A673 (cell line): ENCODE results near the gene ZNF597. TPM values are rescaled to one million over a fixed set of nuclear protein-coding genes. Genes with fewer than 3 reads are reported as not detected.
A peak's percentile ranks its signal among the peaks of the same experiment; 100 is the strongest.

Experiments used
- BruUV-seq: library from RNA; stranded (reverse); fragments of 400-500 nt; replicated peaks from 2 replicates; lab custom pipeline; 2021; lab: Mats Ljungman, UMichigan
- CTCF ChIA-PET: fragments of 300-600 bp; sonication (Branson Sonifier 250); formaldehyde crosslinking; loops from one replicate; lab custom pipeline; 2022; ENCODE audit warnings: antibody characterized with exemption; lab: Charles Lee
- POLR2A ChIA-PET: fragments of 300-600 bp; sonication (Branson Sonifier 250); formaldehyde crosslinking; loops from one replicate; lab custom pipeline; 2022; ENCODE audit warnings: antibody characterized with exemption; ENCODE audit not compliant: low non-redundant PET; lab: Charles Lee
- DNase-seq: peaks from one replicate; pipeline ENCODE4 v3.0.0-alpha.2; 2015; ENCODE audit warnings: low spot score
- H3K27ac ChIP-seq: fragments of 200-600 bp; sonication (generic); 2 replicates; pipeline ENCODE4 v1.5.1; 2016; ENCODE audit warnings: mixed run types, low read depth, mild to moderate bottlenecking, mixed read lengths, antibody characterized with exemption, low read length; ENCODE audit not compliant: poor library complexity, severe bottlenecking
- H3K27me3 ChIP-seq: fragments of 200-600 bp; sonication (generic); replicated peaks from 2 replicates; pipeline ENCODE4 v1.6.1; 2017; ENCODE audit warnings: mixed run types, low read depth, mild to moderate bottlenecking, mixed read lengths, antibody characterized with exemption, low read length; ENCODE audit not compliant: insufficient read depth, poor library complexity
- H3K36me3 ChIP-seq: fragments of 200-600 bp; sonication (generic); 2 replicates; pipeline ENCODE4 v1.6.1; 2016; ENCODE audit warnings: mixed run types, mild to moderate bottlenecking, mixed read lengths, antibody characterized with exemption, low read length; ENCODE audit not compliant: insufficient read depth, poor library complexity, severe bottlenecking
- H3K4me1 ChIP-seq: fragments of 200-600 bp; sonication (generic); 2 replicates; pipeline ENCODE4 v1.6.1; 2017; ENCODE audit warnings: mixed run types, mild to moderate bottlenecking, mixed read lengths, antibody characterized with exemption, low read length; ENCODE audit not compliant: insufficient read depth, poor library complexity, severe bottlenecking
- H3K4me3 ChIP-seq: fragments of 200-600 bp; sonication (generic); 2 replicates; pipeline ENCODE4 v1.5.1; 2016; ENCODE audit warnings: low read depth, mixed run types, mild to moderate bottlenecking, mixed read lengths, low read length; ENCODE audit not compliant: poor library complexity, severe bottlenecking
- H3K9me3 ChIP-seq: fragments of 200-600 bp; sonication (generic); 2 replicates; pipeline ENCODE4 v1.6.1; 2016; ENCODE audit warnings: mixed run types, low read depth, mild to moderate bottlenecking, mixed read lengths, antibody characterized with exemption, low read length; ENCODE audit not compliant: poor library complexity, severe bottlenecking
- EZH2 ChIP-seq: fragments of 200-600 bp; sonication (generic); IDR thresholded peaks from 2 replicates; pipeline ENCODE4 v1.6.1; 2017; ENCODE audit warnings: borderline replicate concordance, low read depth, mild to moderate bottlenecking, mixed read lengths, antibody characterized with exemption, low read length; ENCODE audit not compliant: poor library complexity, severe bottlenecking
- intact Hi-C: fragments of 100-400 bp; cut with micrococcal nuclease; formaldehyde crosslinking; loops from one replicate; pipeline ENCODE4 v1.10.0; 2022; ENCODE audit not compliant: unreplicated experiment
- total RNA-seq: library from RNA; stranded (reverse); gene quantifications from 2 replicates; pipeline ENCODE4 v1.2.3, GENCODE V29; 2021
- TF ChIP-seq, protein P1 (sequence below): fragments of 300-800, 200-600 bp; sonication (generic); conservative IDR thresholded peaks from 2 replicates; pipeline ENCODE4 v1.5.1; 2017; ENCODE audit warnings: low read depth, mild to moderate bottlenecking, antibody characterized with exemption, low read length, moderate library complexity, mixed read lengths

The ZNF597 gene
- total RNA-seq, 1 experiment from 2014 or later, result 2.8 TPM

DNA sequence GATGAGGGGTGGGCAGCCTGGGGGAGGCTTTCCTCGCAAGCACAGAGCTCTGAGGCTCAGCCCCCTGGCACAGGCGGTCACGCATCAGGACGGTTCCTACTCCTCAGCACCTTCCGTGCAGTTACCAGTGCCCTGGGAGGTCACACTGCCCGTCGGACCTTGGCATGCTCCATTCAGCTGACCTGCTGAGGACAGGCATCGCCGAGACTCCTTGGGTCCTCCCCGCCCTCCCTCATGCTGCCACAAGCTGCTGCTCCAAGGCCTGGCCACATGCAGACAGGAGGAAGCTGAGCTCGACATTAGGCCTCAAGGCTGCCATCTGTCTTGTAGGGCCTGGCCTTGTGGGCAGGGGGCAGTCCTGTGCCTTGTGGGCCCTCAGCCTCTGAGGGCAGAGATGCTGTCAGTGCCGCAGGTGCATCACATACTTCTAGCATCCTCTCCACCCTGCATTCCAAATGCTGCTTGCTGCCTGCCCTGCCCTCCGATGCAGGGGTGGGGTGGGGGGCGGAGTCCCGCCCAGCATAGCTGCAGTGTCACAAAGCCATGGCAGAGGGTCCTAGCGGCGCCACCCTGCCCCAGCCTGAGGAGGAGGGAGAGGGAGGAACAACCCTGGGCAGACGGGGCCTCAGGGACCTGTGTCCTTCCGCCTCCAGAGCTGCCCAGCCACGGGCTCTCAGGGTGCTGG is 42.7 kb upstream of the ZNF597 start:
- intact Hi-C loops, result no loop called here
- H3K4me1 ChIP-seq, result peaks cover 3% of the 10 kb centered on the region
- CTCF ChIA-PET, result no interaction called here
- POLR2A ChIA-PET, result no interaction called here
- H3K27ac ChIP-seq, result no peak overlapping the region
- H3K36me3 ChIP-seq, result peaks cover 6% of the 10 kb centered on the region
- H3K27me3 ChIP-seq, result no peaks in the 10 kb centered on the region
- no peaks in the 10 kb centered on the region for H3K9me3 ChIP-seq
- BruUV-seq, result no TSS peak
- DNase-seq, result no peak
- TF ChIP-seq EZH2, result no peak
- H3K4me3 ChIP-seq, result no peak overlapping the region

DNA sequence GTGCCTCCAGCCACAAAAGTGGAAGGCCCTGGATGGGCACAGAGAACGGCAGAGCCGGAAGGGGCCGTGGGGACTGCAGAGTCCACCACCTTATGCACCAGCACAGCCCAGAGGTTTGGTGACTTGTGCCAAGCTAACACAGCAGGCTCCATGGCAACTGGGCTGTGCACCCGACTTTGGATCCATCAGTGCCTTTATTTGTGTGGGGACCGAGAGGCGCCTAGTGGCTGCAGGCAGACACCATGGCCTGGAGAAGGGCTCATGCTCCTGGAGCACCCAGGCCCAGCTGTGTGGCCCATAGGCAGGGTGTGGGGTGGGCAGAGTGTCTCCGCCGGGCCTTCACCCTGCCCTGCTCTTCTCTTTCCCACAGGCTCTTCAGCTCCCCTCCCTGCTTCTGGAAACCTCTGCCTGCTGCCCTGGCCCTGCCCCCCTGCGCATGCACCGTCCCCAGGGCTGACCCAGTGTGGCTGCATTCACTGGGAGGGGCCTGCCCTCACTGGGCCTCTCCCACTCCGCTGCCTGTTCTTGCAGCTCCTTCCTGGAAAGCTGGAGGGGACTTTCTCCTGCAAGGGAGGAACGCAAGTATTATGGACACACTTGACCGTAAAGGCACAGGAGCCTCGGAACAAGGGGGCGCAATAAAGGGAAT is 41.9 kb upstream of the ZNF597 start:
- H3K36me3 ChIP-seq, result peaks cover 6% of the 10 kb centered on the region

DNA sequence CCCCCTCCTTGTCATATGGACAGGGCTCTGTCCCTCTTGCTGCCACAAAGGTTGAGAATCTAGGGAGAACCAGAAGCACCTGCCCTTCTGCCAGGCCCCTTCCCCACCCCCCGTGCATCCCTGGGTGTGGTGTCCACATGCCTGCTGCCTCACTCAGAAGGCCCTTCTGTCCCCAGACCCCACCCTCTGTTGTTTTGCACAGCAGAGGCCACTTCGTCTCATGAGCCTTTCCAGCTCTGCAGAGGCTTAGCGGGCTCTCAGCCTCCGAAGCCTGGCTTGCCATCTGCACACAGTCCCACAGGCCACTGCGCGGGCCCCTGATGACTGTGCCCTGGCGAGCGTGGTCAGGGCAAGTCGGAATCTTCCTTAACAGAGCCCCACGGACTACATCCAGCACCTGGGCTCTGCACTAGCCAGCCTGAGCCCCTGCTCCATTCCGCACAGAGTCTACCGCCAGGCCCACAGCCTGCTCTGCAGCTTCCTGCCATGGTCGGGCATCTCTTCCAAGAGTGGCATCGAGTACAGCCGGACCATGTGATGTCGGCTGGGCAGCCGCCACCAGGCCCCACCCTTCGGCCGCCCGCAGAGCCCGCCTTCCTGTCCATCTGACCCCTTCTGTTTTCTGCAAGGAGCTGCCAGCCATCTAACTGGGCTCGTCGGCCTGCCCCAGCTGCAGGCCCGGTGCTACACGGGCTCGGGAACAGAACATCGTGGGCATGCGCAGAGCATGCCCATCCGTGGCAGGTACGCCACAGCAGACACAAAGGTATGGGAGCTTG is 41.2 kb upstream of the ZNF597 start:
- ChIA-PET CTCF (no interaction called here), POLR2A (no interaction called here)
- no peaks in the 10 kb centered on the region for H3K9me3 ChIP-seq
- TSS peak; percentile 12 for BruUV-seq
- no peak overlapping the region for H3K27ac ChIP-seq
- peaks cover 3% of the 10 kb centered on the region for H3K4me1 ChIP-seq
- H3K27me3 ChIP-seq, result no peaks in the 10 kb centered on the region
- no peak overlapping the region for H3K4me3 ChIP-seq
- no peak for DNase-seq
- intact Hi-C loops, result no loop called here
- no peak for TF ChIP-seq EZH2
- TF ChIP-seq, protein P1, sequence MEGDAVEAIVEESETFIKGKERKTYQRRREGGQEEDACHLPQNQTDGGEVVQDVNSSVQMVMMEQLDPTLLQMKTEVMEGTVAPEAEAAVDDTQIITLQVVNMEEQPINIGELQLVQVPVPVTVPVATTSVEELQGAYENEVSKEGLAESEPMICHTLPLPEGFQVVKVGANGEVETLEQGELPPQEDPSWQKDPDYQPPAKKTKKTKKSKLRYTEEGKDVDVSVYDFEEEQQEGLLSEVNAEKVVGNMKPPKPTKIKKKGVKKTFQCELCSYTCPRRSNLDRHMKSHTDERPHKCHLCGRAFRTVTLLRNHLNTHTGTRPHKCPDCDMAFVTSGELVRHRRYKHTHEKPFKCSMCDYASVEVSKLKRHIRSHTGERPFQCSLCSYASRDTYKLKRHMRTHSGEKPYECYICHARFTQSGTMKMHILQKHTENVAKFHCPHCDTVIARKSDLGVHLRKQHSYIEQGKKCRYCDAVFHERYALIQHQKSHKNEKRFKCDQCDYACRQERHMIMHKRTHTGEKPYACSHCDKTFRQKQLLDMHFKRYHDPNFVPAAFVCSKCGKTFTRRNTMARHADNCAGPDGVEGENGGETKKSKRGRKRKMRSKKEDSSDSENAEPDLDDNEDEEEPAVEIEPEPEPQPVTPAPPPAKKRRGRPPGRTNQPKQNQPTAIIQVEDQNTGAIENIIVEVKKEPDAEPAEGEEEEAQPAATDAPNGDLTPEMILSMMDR, result no peak
- peaks cover 6% of the 10 kb centered on the region for H3K36me3 ChIP-seq

More for the DNA sequence above, 41.9 kb upstream of the ZNF597 start:
- ChIA-PET POLR2A (no interaction called here), CTCF (no interaction called here)
- no peak overlapping the region for H3K4me3 ChIP-seq
- TF ChIP-seq, protein P1, result no peak
- TF ChIP-seq EZH2, result no peak
- no peaks in the 10 kb centered on the region for H3K9me3 ChIP-seq
- intact Hi-C loops, result no loop called here
- H3K27me3 ChIP-seq, result no peaks in the 10 kb centered on the region
- BruUV-seq, result no TSS peak
- no peak for DNase-seq
- H3K27ac ChIP-seq, result no peak overlapping the region
- peaks cover 3% of the 10 kb centered on the region for H3K4me1 ChIP-seq
